ENCODE results near the gene ZC2HC1B.

ZC2HC1B gene

DNA sequence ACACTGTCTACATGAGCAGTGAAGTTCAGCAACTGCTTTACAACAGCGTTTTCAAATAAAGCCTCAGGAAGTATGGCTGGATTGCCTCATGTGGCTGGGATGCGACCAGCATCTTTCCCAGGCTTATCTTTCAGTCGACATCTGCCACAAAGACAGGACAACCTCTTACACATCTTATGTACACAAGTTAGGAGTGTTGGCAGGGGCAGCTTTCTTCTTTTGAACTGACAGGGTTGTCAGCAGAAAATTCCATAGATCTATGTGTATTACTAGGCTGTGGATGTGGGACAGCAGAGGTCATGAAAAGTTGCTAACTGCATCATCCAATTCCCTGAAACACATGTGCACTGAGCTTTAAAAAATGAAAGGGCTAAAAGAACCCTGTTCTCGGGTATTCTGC lies 95.7 kb downstream of the ZC2HC1B start:
- no peak for DNase-seq (ENCODE audit: low read depth)
- no peak overlapping the region for H3K4me3 ChIP-seq (ENCODE audit: low read depth, low read length)
- TF ChIP-seq, protein P1, sequence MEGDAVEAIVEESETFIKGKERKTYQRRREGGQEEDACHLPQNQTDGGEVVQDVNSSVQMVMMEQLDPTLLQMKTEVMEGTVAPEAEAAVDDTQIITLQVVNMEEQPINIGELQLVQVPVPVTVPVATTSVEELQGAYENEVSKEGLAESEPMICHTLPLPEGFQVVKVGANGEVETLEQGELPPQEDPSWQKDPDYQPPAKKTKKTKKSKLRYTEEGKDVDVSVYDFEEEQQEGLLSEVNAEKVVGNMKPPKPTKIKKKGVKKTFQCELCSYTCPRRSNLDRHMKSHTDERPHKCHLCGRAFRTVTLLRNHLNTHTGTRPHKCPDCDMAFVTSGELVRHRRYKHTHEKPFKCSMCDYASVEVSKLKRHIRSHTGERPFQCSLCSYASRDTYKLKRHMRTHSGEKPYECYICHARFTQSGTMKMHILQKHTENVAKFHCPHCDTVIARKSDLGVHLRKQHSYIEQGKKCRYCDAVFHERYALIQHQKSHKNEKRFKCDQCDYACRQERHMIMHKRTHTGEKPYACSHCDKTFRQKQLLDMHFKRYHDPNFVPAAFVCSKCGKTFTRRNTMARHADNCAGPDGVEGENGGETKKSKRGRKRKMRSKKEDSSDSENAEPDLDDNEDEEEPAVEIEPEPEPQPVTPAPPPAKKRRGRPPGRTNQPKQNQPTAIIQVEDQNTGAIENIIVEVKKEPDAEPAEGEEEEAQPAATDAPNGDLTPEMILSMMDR (IDR thresholded peaks at IDR 0.05; ENCODE audit: insufficient read depth, low read depth, low read length, missing control alignments) = no peak

DNA sequence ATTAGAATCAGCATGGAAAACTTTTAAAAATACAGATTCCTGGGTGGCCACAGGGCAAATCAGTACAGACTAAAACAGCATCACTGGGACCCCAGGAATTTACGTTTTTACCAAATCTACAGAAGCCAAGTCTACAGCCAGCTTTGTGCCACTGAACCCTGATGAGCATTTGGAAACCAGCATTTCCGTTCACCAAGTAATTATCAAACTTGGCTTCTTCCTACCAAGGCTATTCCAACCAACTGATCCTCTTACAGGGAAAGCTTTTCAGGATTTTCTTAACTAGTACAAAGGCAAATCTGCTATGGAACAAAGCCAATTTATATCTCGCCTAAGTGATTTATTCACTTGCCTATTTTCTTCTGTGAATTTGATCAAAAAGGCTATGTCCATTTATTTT lies 96.8 kb downstream of the ZC2HC1B start:
- no peak for DNase-seq (ENCODE audit: low read depth)
- TF ChIP-seq, protein P1 (IDR thresholded peaks at IDR 0.05; ENCODE audit: insufficient read depth, low read depth, low read length, missing control alignments) = no peak
- H3K4me3 ChIP-seq (ENCODE audit: low read depth, low read length) = no peak overlapping the region

DNA sequence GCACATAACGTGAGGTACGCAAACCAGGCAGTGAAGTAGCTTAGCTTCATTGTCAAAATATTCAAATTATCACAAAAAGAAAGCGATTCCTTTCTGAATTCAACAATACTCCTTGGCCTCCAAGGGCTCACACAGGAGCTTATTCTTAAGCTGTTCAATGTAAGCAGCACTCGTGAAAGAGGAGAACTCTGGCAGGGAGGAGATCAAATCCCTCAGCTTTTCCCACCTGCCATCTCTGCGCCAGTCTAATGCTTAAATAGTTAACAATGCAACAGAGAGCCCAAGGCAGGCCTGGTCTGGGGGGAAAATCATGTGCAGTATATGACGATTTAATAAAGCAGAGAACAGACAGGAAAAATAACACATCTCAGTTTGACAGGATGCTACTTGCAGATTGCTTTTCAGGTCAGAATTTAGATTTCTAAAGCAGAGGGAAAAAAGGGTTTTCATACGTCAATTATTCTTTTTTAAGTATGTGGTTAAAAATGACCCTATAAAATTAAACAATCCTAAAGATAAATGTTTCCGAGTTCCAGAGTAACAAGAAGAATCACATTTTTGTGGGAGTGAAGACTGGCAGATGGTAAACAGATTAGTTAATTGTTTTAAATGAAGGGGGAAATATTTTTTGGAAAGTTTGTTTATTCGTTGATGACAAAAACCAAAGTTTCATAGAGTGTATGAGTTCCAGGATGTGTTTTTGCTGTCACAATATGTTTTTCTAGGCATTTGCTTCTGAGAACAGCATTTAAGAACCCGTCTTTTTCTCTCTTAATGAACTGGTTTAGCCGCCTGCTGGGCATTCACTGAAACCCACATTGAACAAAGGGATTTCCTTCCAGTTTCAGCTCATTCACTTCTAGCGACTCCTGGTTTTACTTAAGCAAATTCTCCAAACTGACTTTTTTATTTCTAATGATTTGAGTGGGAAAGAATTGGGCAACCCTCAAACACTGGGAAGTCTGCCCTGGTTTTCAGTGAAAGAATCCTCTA lies 97.9 kb downstream of the ZC2HC1B start:
- H3K4me3 ChIP-seq (ENCODE audit: low read depth, low read length) = no peak overlapping the region
- DNase-seq (ENCODE audit: low read depth) = no peak
- TF ChIP-seq, protein P1 (IDR thresholded peaks at IDR 0.05; ENCODE audit: insufficient read depth, low read depth, low read length, missing control alignments) = no peak

DNA sequence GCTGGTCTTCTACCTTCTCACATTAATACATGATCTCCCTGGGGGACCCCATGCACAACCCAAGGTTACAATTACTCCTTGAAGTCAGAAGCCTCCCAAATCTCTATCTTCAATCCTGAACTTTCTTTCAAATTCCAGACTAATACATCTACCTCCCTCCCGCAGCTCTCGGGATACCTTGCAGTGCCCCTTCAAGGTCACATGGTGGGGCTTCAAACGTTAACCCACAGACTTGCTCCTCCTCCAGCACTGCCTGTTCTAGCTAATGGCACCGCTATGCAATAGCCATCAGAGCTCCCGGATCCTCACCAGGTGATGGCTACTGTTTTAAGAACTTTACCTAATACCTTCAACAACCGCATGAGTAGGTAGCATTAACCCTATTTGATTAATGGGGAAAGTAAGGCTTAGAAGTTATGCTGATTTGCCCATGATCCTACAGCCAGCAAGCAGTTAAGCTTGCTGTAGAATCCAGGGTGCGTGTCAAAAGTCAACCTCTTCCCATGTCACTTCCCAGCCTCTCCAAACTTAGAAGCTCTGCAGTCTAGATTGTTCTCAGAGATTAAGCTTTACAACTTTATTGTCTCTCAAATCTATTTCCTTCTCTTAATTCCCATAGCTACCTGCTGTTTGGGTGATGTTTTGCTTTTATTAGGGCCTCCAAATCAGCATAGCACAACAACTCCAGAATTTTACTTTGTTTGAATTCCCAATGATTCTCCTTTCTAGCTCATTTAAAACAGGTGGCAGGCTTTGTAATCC lies 99.1 kb downstream of the ZC2HC1B start:
- no peak for DNase-seq (ENCODE audit: low read depth)
- TF ChIP-seq, protein P1 (IDR thresholded peaks at IDR 0.05; ENCODE audit: insufficient read depth, low read depth, low read length, missing control alignments) = no peak
- no peak overlapping the region for H3K4me3 ChIP-seq (ENCODE audit: low read depth, low read length)

DNA sequence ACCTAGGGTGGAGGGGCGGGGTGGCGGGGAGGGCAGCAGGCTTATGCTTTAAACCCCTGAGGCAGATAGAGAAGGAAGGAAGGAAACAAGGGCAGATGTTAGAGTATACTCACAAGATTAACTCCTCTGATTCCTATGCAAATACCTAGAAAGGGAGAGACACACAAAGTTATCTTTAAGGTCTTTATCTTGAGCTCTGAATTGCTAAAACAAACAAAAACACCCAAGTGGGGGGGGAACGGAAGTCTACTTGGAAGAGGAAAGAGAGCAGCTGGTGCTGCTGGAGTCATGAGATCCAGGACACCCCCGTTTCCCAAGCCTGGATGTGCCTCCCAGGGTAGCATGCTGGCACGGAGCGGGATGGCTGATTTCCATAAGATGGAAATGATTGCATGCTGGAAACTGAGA lies 100.4 kb downstream of the ZC2HC1B start:
- no peak for DNase-seq (ENCODE audit: low read depth)
- H3K4me3 ChIP-seq (ENCODE audit: low read depth, low read length) = no peak overlapping the region
- TF ChIP-seq, protein P1 (IDR thresholded peaks at IDR 0.05; ENCODE audit: insufficient read depth, low read depth, low read length, missing control alignments) = no peak

DNA sequence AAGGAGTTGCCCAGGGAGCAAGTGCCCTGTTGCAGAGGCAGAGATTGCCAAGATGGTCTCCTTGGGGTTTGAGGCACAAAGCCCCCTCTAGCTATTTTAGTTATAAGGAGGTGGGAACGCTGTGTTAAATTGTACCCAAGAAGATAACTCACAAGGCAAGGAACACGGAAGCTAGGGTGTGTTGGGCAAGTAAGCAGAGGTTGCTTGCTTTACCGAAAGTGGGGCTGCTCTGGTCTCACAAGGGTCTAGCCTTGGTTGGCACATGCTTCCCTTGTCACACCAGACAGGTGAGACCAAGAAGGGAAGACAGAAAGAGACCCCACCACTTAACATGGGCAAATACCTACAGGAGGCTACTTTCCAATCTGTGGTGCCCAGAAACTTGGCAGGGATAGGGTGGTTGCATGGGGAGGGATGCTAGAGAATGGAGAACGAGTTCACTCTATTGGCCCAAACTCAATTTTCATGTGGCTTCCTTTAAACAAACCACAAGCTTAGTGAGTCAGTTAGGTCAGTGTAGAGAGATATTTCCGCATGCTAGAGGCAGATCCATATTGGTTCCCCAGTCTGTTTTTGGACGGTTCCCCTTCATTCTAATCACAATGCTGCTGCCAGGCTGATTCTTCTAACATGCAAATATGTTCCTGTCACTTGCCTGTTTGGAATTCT lies 101.4 kb downstream of the ZC2HC1B start:
- no peak for DNase-seq (ENCODE audit: low read depth)

More for the DNA sequence above, 101.4 kb downstream of the ZC2HC1B start:
- TF ChIP-seq, protein P1 (IDR thresholded peaks at IDR 0.05; ENCODE audit: insufficient read depth, low read depth, low read length, missing control alignments) = no peak
- H3K4me3 ChIP-seq (ENCODE audit: low read depth, low read length) = no peak overlapping the region

Measured in GM12865 (cell line).